Endodermal cell (in vitro differentiated cells): Measurements from ENCODE around the gene CACNA1F. TPM values are rescaled to one million over a fixed set of nuclear protein-coding genes. Genes with fewer than 3 reads are reported as not detected.

Experiments used
- DNase-seq: peaks from one replicate; pipeline ENCODE4 v3.0.0-alpha.2; 2017
- H3K27ac ChIP-seq: 2 replicates; pipeline ENCODE4 v1.5.1; 2013; ENCODE audit warnings: mild to moderate bottlenecking, low read depth, low read length, moderate library complexity
- H3K27me3 ChIP-seq: 2 replicates; pipeline ENCODE4 v1.6.1; 2013; ENCODE audit warnings: mild to moderate bottlenecking, low read length, moderate library complexity; ENCODE audit not compliant: insufficient read depth, control insufficient read depth, poor library complexity, severe bottlenecking
- H3K36me3 ChIP-seq: 2 replicates; pipeline ENCODE4 v1.7.0; 2013; ENCODE audit warnings: mild to moderate bottlenecking, low read length, moderate library complexity; ENCODE audit not compliant: control insufficient read depth, insufficient read depth
- H3K4me1 ChIP-seq: one replicate; pipeline ENCODE4 v1.7.0; 2013; ENCODE audit warnings: low read length; ENCODE audit not compliant: control insufficient read depth, insufficient read depth
- H3K4me3 ChIP-seq: 2 replicates; pipeline ENCODE4 v1.5.1; 2013; ENCODE audit warnings: mild to moderate bottlenecking, low read length, moderate library complexity
- H3K9ac ChIP-seq: 2 replicates; pipeline ENCODE4 v1.6.1; 2013; ENCODE audit warnings: mild to moderate bottlenecking, low read length, moderate library complexity; ENCODE audit not compliant: poor library complexity, severe bottlenecking; ENCODE audit errors: extremely low read depth
- H3K9me3 ChIP-seq: 2 replicates; pipeline ENCODE4 v1.6.1; 2013; ENCODE audit warnings: mild to moderate bottlenecking, low read length, moderate library complexity; ENCODE audit not compliant: control insufficient read depth
- H3K27ac Mint-ChIP-seq: 2 replicates; pipeline ENCODE4 v1.8.0; 2020; ENCODE audit warnings: mixed read lengths
- H3K27me3 Mint-ChIP-seq: 2 replicates; pipeline ENCODE4 v1.8.0; 2021; ENCODE audit warnings: mild to moderate bottlenecking, mixed read lengths; ENCODE audit not compliant: insufficient read depth
- H3K36me3 Mint-ChIP-seq: 2 replicates; pipeline ENCODE4 v1.8.0; 2020; ENCODE audit warnings: low read depth, mixed read lengths
- H3K4me1 Mint-ChIP-seq: 2 replicates; pipeline ENCODE4 v1.8.0; 2020; ENCODE audit warnings: mixed read lengths
- H3K4me3 Mint-ChIP-seq: 2 replicates; pipeline ENCODE4 v1.8.0; 2020; ENCODE audit warnings: mild to moderate bottlenecking, moderate library complexity, mixed read lengths
- H3K9me3 Mint-ChIP-seq: 2 replicates; pipeline ENCODE4 v1.8.0; 2020; ENCODE audit warnings: mild to moderate bottlenecking, mixed read lengths
- WGBS, 2 experiments: methylation state at CpG; one replicate each; pipeline versions ENCODE4 v1.1.5 to v1.1.7; 2013; ENCODE audit warnings: missing lambda C conversion rate in 2 of 2, mixed read lengths in 1 of 2; ENCODE audit not compliant: insufficient coverage in 1 of 2, insufficient read length in 1 of 2; 5-methylcytosine and 5-hydroxymethylcytosine counted together
- total RNA-seq, 2 donors: library from RNA; stranded (reverse); fragmentation: NEBNext Ultra II Directional in 1 of 2; extraction: Animal tissue kit (Norgen Biotek cat#: 25700) in 1 of 2; gene quantifications; 2 replicates in 1 of 2; 3 replicates in 1 of 2; pipeline ENCODE4 v1.2.1, GENCODE V29; 2021
- TF ChIP-seq, protein P1 (sequence below): fragments of 200-600 bp; sonication (generic); conservative IDR thresholded peaks from 2 replicates; pipeline ENCODE4 v1.5.0; 2021; ENCODE audit warnings: antibody characterized with exemption, mild to moderate bottlenecking

Gene CACNA1F
- total RNA-seq, 2 donors from 2014 or later: 0.42 to 0.70 TPM

GRCh38 chrX:49164589-49165360, 68.4 kb downstream of the CACNA1F start:
- H3K4me3 ChIP-seq: no peak overlapping the region
- no peaks in the 10 kb centered on the region for H3K36me3 ChIP-seq
- H3K27me3 ChIP-seq: peaks cover 30% of the 10 kb centered on the region
- no peaks in the 10 kb centered on the region for H3K4me1 Mint-ChIP-seq
- no peak overlapping the region for H3K27ac ChIP-seq
- H3K4me1 ChIP-seq: no peaks in the 10 kb centered on the region
- 92 to 94% methylated on average over 10 to 31 of the region's 31 CpGs for WGBS, 2 experiments
- H3K4me3 Mint-ChIP-seq: no peak overlapping the region
- H3K9me3 Mint-ChIP-seq: peaks cover 57% of the 10 kb centered on the region
- no peak for DNase-seq
- peaks cover 54% of the 10 kb centered on the region for H3K27me3 Mint-ChIP-seq
- no peak overlapping the region for H3K27ac Mint-ChIP-seq
- no peak overlapping the region for H3K9ac ChIP-seq
- TF ChIP-seq, protein P1, sequence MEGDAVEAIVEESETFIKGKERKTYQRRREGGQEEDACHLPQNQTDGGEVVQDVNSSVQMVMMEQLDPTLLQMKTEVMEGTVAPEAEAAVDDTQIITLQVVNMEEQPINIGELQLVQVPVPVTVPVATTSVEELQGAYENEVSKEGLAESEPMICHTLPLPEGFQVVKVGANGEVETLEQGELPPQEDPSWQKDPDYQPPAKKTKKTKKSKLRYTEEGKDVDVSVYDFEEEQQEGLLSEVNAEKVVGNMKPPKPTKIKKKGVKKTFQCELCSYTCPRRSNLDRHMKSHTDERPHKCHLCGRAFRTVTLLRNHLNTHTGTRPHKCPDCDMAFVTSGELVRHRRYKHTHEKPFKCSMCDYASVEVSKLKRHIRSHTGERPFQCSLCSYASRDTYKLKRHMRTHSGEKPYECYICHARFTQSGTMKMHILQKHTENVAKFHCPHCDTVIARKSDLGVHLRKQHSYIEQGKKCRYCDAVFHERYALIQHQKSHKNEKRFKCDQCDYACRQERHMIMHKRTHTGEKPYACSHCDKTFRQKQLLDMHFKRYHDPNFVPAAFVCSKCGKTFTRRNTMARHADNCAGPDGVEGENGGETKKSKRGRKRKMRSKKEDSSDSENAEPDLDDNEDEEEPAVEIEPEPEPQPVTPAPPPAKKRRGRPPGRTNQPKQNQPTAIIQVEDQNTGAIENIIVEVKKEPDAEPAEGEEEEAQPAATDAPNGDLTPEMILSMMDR: no peak
- no peaks in the 10 kb centered on the region for H3K9me3 ChIP-seq
- no peaks in the 10 kb centered on the region for H3K36me3 Mint-ChIP-seq

- TF ChIP-seq, protein P1: peak; percentile 83
- WGBS, 2 experiments: 5 to 28% methylated on average over 10 to 60 of the region's 69 CpGs
- no peaks in the 10 kb centered on the region for H3K36me3 ChIP-seq
- peak overlapping the region; percentile 11 for H3K9ac ChIP-seq
- H3K4me3 Mint-ChIP-seq: peak overlapping the region; percentile 60
- H3K4me1 Mint-ChIP-seq: no peaks in the 10 kb centered on the region
- DNase-seq: peak; percentile 94
- H3K4me3 ChIP-seq: peak overlapping the region; percentile 60
- no peaks in the 10 kb centered on the region for H3K36me3 Mint-ChIP-seq
- no peaks in the 10 kb centered on the region for H3K4me1 ChIP-seq
- H3K9me3 Mint-ChIP-seq: peaks cover 56% of the 10 kb centered on the region
- H3K27ac ChIP-seq: peak overlapping the region; percentile 27
- peaks cover 24% of the 10 kb centered on the region for H3K27me3 ChIP-seq
- H3K27ac Mint-ChIP-seq: peak overlapping the region; percentile 83
- H3K9me3 ChIP-seq: no peaks in the 10 kb centered on the region
- H3K27me3 Mint-ChIP-seq: peaks cover 53% of the 10 kb centered on the region
These were observed 69.4 kb downstream of the CACNA1F start for GRCh38 chrX:49163555-49164419.

DNA sequence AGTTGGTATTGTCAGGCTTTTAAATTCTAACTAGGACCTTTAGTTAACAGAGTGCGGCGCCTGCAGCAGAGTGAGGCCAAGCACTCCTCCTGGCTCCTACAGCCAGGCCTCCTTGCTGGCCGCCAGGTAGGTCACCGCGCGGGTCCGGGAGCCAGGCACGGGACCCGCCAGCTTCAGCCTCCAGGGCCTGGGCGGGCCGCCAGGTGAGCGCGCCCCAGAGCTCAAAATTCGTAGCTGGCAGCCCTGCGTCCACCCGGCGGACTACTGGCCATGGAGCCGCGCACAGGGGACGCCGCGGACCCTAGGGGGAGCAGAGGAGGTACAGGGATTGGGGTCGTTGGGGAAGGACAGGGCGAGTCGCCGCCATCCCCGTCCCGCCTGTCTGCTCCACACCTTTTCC, 70.5 kb downstream of the CACNA1F start, which contains the start of gene MAGIX:
Gene MAGIX (plus strand): TSS at position 139 of the 400 bp plus-strand sequence. CDS start 132 bp downstream, at position 271.
- peaks cover 20% of the 10 kb centered on the region for H3K27me3 ChIP-seq
- H3K4me1 ChIP-seq: no peaks in the 10 kb centered on the region
- no peak within 1 kb of the TSS for H3K4me3 ChIP-seq
- Mint-ChIP-seq H3K9me3 (peaks cover 61% of the 10 kb centered on the region), H3K4me1 (no peaks in the 10 kb centered on the region), H3K27me3 (peaks cover 58% of the 10 kb centered on the region), H3K36me3 (no peaks in the 10 kb centered on the region), H3K4me3 (peak within 1 kb of the TSS; percentile 60), H3K27ac (no peak within 1 kb of the TSS)
- H3K27ac ChIP-seq: no peak within 1 kb of the TSS
- DNase-seq: peak; percentile 71
- no peak within 1 kb of the TSS for H3K9ac ChIP-seq
- H3K9me3 ChIP-seq: no peaks in the 10 kb centered on the region
- 50 to 79% methylated on average over 5 to 22 of the region's 28 CpGs for WGBS, 2 experiments
- TF ChIP-seq, protein P1: no peak
- no peaks in the 10 kb centered on the region for H3K36me3 ChIP-seq
